Panc1 (cell line): ENCODE data around the gene PRR14L. TPM values are rescaled to one million over a fixed set of nuclear protein-coding genes. Genes with fewer than 3 reads are reported as not detected.
"Not testable (repeated sequence)": the region's sequence is repeated elsewhere in the genome, so short reads cannot be mapped to it uniquely, and the experiment has no call there.

Experiments
- ATAC-seq: fragments of 200-7000 bp; cut with Tn5 transposase; 2 replicates; pipeline ENCODE4 v1.9.1; 2020; ENCODE audit warnings: mild to moderate bottlenecking, moderate library complexity
- BruUV-seq: library from RNA; stranded (reverse); fragments of 400-500 nt; replicated peaks from 2 replicates; lab custom pipeline; 2021; lab: Mats Ljungman, UMichigan
- CTCF ChIA-PET: fragments of 300-600 bp; sonication (Branson Sonifier 250); formaldehyde crosslinking; loops from one replicate; lab custom pipeline; 2022; ENCODE audit warnings: antibody characterized with exemption; lab: Charles Lee
- POLR2A ChIA-PET: fragments of 300-600 bp; sonication (Branson Sonifier 250); formaldehyde crosslinking; loops from one replicate; lab custom pipeline; 2022; ENCODE audit warnings: antibody characterized with exemption; lab: Charles Lee
- DNase-seq: peaks from one replicate; pipeline ENCODE4 v3.0.0-alpha.2; 2010; ENCODE audit warnings: low read depth, low spot score
- H3K27ac ChIP-seq: 2 replicates; pipeline ENCODE4 v1.5.1; 2011; ENCODE audit warnings: mild to moderate bottlenecking, low read length, inconsistent platforms
- H3K27me3 ChIP-seq: fragments of 200-500 bp; sonication (Bioruptor generic); 2 replicates; pipeline ENCODE4 v1.6.0; 2014; ENCODE audit warnings: low read length, inconsistent platforms; ENCODE audit not compliant: control insufficient read depth, insufficient read depth
- H3K36me3 ChIP-seq: fragments of 200-500 bp; sonication (Bioruptor generic); 2 replicates; pipeline ENCODE4 v1.5.1; 2014; ENCODE audit warnings: inconsistent platforms, mild to moderate bottlenecking, low read length, moderate library complexity; ENCODE audit not compliant: control insufficient read depth, insufficient read depth
- H3K4me1 ChIP-seq: 2 replicates; pipeline ENCODE4 v1.5.1; 2011; ENCODE audit warnings: inconsistent platforms, mild to moderate bottlenecking, low read length, moderate library complexity; ENCODE audit not compliant: control insufficient read depth, insufficient read depth
- H3K4me3 ChIP-seq, 2 experiments: 2 replicates each; pipeline ENCODE4 v1.5.1; 2011 to 2012; ENCODE audit warnings: low read depth in 2 of 2, low read length in 2 of 2, mild to moderate bottlenecking in 2 of 2, inconsistent platforms in 1 of 2, moderate library complexity in 1 of 2
- H3K9me3 ChIP-seq: fragments of 200-500 bp; sonication (Bioruptor generic); 2 replicates; pipeline ENCODE4 v1.5.1; 2014; ENCODE audit warnings: low read depth, mild to moderate bottlenecking, inconsistent platforms, low read length, moderate library complexity; ENCODE audit not compliant: control insufficient read depth, insufficient read depth
- CTCF ChIP-seq: fragments of 450-650 bp; IDR thresholded peaks from 2 replicates; pipeline ENCODE4 v1.5.1; 2017; ENCODE audit warnings: mild to moderate bottlenecking
- POLR2AphosphoS5 ChIP-seq: IDR thresholded peaks from 2 replicates; pipeline ENCODE4 v1.6.1; 2012; ENCODE audit warnings: mild to moderate bottlenecking, low read depth, low read length, moderate library complexity
- REST ChIP-seq, 2 experiments: IDR thresholded peaks; 2 replicates each; pipeline ENCODE4 v1.6.1; 2011 to 2012; ENCODE audit warnings: low read depth in 2 of 2, control low read depth in 1 of 2, low read length in 1 of 2, mild to moderate bottlenecking in 1 of 2, moderate library complexity in 1 of 2; ENCODE audit not compliant: insufficient read depth in 1 of 2
- SIN3A ChIP-seq: IDR thresholded peaks from 2 replicates; pipeline ENCODE4 v1.6.1; 2012; ENCODE audit warnings: low read depth, mild to moderate bottlenecking, low read length, moderate library complexity, borderline replicate concordance; ENCODE audit not compliant: insufficient read depth
- TCF7L2 ChIP-seq: IDR thresholded peaks from 2 replicates; pipeline ENCODE4 v1.6.1; 2011; ENCODE audit warnings: mild to moderate bottlenecking, low read depth, low read length, inconsistent platforms
- in situ Hi-C: cut with HindIII; loops from 2 replicates; pipeline ENCODE4 v1.10.0; 2016; ENCODE audit warnings: low sequenced_read_pairs, low pct_unique_long_range_greater_than_20kb
- intact Hi-C: fragments of 100-400 bp; cut with micrococcal nuclease; formaldehyde crosslinking; loops from one replicate; pipeline ENCODE4 v1.10.0; 2022; ENCODE audit not compliant: unreplicated experiment
- total RNA-seq: library from RNA; stranded (reverse); gene quantifications from one replicate; pipeline ENCODE4 v1.2.1, GENCODE V29; 2021; ENCODE audit not compliant: unreplicated experiment

PRR14L gene
- total RNA-seq, 1 experiment from 2014 or later, result 45.7 TPM

GRCh38 chr22:31715147-31715778 lies 34.7 kb downstream of the PRR14L start:
- ChIA-PET CTCF (no interaction called here), POLR2A (no interaction called here)
- in situ Hi-C loops (loop anchor here (25.0 kb wide), 1 partner anchor 247 kb away; no protein-coding TSS in a partner anchor), intact Hi-C loops (no loop called here)
- Histone ChIP-seq H3K4me1 (no peaks in the 10 kb centered on the region), H3K4me3 (no peak overlapping the region), H3K36me3 (peaks cover 13% of the 10 kb centered on the region), H3K9me3 (no peaks in the 10 kb centered on the region), H3K27me3 (no peaks in the 10 kb centered on the region), H3K27ac (no peak overlapping the region)
- TF ChIP-seq TCF7L2 (no peak), REST (IDR thresholded peaks at IDR 0.05; ENCODE audit: insufficient read depth in 1 of 2, low read depth in 2 of 2, low read length in 1 of 2) (no peak)
- DNase-seq, result no peak
- no peak for ATAC-seq
- BruUV-seq, result no TSS peak

GRCh38 chr22:31711226-31711625 lies 38.7 kb downstream of the PRR14L start:
- DNase-seq, H3K4me1 ChIP-seq, intact Hi-C loops, H3K4me3 ChIP-seq, H3K27ac ChIP-seq, ATAC-seq, H3K9me3 ChIP-seq, POLR2A ChIA-PET, H3K27me3 ChIP-seq, H3K36me3 ChIP-seq, BruUV-seq, CTCF ChIA-PET: not testable (repeated sequence)
- in situ Hi-C loops, result loop anchor here (25.0 kb wide), 1 partner anchor 251 kb away; no protein-coding TSS in a partner anchor

- intact Hi-C loops, result no loop called here
Measured at GRCh38 chr22:31707519-31707918, 42.4 kb downstream of the PRR14L start.

More at GRCh38 chr22:31707519-31707918, 42.4 kb downstream of the PRR14L start:
- DNase-seq (no peak), ATAC-seq (no peak)
- in situ Hi-C loops, result loop anchor here (25.0 kb wide), 1 partner anchor 255 kb away; no protein-coding TSS in a partner anchor
- ChIA-PET POLR2A (no interaction called here), CTCF (no interaction called here)
- H3K27me3 ChIP-seq, result no peaks in the 10 kb centered on the region
- H3K9me3 ChIP-seq, result no peaks in the 10 kb centered on the region
- H3K4me1 ChIP-seq, result no peaks in the 10 kb centered on the region
- H3K27ac ChIP-seq, result no peak overlapping the region
- no peak overlapping the region for H3K4me3 ChIP-seq
- BruUV-seq, result no TSS peak
- no peak for TF ChIP-seq CTCF
- TF ChIP-seq SIN3A, result no peak
- no peak for TF ChIP-seq TCF7L2
- TF ChIP-seq REST (IDR thresholded peaks at IDR 0.05; ENCODE audit: insufficient read depth in 1 of 2, low read depth in 2 of 2, low read length in 1 of 2), result no peak
- TF ChIP-seq POLR2AphosphoS5, result no peak
- peaks cover 10% of the 10 kb centered on the region for H3K36me3 ChIP-seq
